Measurements from ENCODE around the gene DSCAM.

DNA sequence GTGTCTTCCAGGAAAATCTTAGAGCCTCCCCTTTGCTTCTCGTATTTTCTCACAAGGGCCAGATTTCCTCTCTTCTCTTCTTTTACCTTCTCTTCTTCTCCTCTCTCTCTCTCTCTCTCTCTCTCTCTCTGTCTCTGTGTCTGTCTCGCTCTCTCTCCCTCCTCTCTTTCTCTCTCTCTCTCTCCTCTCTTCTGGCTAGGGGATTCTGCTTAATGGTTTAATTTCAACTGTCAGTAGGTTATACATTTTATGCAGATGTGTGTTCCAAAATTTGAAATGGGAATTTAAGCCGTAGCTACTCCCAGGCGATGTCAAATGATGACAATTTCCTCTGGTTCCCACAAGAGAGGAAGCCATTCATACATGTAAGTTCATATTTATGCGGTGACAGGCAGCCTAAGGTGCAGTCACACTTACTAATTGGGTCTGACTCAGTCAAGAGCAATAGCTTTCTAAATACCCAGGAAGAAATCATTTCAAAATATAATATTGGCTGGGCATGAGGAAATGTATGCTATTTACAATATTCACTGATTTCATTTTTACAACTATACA is 1.4 kb downstream of the DSCAM start:
- TF ChIP-seq, protein P1, sequence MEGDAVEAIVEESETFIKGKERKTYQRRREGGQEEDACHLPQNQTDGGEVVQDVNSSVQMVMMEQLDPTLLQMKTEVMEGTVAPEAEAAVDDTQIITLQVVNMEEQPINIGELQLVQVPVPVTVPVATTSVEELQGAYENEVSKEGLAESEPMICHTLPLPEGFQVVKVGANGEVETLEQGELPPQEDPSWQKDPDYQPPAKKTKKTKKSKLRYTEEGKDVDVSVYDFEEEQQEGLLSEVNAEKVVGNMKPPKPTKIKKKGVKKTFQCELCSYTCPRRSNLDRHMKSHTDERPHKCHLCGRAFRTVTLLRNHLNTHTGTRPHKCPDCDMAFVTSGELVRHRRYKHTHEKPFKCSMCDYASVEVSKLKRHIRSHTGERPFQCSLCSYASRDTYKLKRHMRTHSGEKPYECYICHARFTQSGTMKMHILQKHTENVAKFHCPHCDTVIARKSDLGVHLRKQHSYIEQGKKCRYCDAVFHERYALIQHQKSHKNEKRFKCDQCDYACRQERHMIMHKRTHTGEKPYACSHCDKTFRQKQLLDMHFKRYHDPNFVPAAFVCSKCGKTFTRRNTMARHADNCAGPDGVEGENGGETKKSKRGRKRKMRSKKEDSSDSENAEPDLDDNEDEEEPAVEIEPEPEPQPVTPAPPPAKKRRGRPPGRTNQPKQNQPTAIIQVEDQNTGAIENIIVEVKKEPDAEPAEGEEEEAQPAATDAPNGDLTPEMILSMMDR (IDR thresholded peaks at IDR 0.05) = no peak
- TF ChIP-seq POLR2A (IDR thresholded peaks at IDR 0.05) = no peak

Data from Peyer's patch (tissue), 4 donors.